NT2/D1 (cell line): Measurements from ENCODE around the gene TMEM259.

Source experiments
- SUZ12 ChIP-seq: IDR thresholded peaks from 2 replicates; pipeline ENCODE4 v1.6.1; 2011; ENCODE audit not compliant: insufficient read length, insufficient read depth; ENCODE audit errors: extremely low read depth
- YY1 ChIP-seq: IDR thresholded peaks from 2 replicates; pipeline ENCODE4 v1.6.1; 2011; ENCODE audit not compliant: insufficient read length, insufficient read depth

- TF ChIP-seq YY1 (no peak), SUZ12 (no peak)
These were observed 39.8 kb upstream of the TMEM259 start for GRCh38 chr19:1060689-1061088.
